SK-N-MC (cell line): ENCODE data around the gene ADIG.

Experiments
- EZH2 ChIP-seq: fragments of 200-600 bp; sonication (generic); IDR thresholded peaks from one replicate; pipeline ENCODE4 v1.6.1; 2017; ENCODE audit warnings: antibody characterized with exemption
- FOXP2 ChIP-seq: optimal IDR thresholded peaks from 2 replicates; pipeline ENCODE3; 2011; ENCODE audit warnings: mild to moderate bottlenecking, moderate library complexity; ENCODE audit not compliant: insufficient read depth; ENCODE audit errors: extremely low read length, control extremely low read depth
- POLR2AphosphoS5 ChIP-seq: IDR thresholded peaks from 2 replicates; pipeline ENCODE4 v1.6.1; 2012; ENCODE audit warnings: mild to moderate bottlenecking, low read depth, low read length, borderline replicate concordance

GRCh38 chr20:38591474-38592410 is 10.7 kb downstream of the ADIG start:
- TF ChIP-seq EZH2 (no peak), POLR2AphosphoS5 (no peak), FOXP2 (no peak)
